SK-N-MC (cell line): ENCODE measurements around the gene HOXC12.

ENCODE experiments used
- EZH2 ChIP-seq: fragments of 200-600 bp; sonication (generic); IDR thresholded peaks from one replicate; pipeline ENCODE4 v1.6.1; 2017; ENCODE audit warnings: antibody characterized with exemption
- FOXP2 ChIP-seq: optimal IDR thresholded peaks from 2 replicates; pipeline ENCODE3; 2011; ENCODE audit warnings: mild to moderate bottlenecking, moderate library complexity; ENCODE audit not compliant: insufficient read depth; ENCODE audit errors: extremely low read length, control extremely low read depth
- POLR2AphosphoS5 ChIP-seq: IDR thresholded peaks from 2 replicates; pipeline ENCODE4 v1.6.1; 2012; ENCODE audit warnings: mild to moderate bottlenecking, low read depth, low read length, borderline replicate concordance

DNA sequence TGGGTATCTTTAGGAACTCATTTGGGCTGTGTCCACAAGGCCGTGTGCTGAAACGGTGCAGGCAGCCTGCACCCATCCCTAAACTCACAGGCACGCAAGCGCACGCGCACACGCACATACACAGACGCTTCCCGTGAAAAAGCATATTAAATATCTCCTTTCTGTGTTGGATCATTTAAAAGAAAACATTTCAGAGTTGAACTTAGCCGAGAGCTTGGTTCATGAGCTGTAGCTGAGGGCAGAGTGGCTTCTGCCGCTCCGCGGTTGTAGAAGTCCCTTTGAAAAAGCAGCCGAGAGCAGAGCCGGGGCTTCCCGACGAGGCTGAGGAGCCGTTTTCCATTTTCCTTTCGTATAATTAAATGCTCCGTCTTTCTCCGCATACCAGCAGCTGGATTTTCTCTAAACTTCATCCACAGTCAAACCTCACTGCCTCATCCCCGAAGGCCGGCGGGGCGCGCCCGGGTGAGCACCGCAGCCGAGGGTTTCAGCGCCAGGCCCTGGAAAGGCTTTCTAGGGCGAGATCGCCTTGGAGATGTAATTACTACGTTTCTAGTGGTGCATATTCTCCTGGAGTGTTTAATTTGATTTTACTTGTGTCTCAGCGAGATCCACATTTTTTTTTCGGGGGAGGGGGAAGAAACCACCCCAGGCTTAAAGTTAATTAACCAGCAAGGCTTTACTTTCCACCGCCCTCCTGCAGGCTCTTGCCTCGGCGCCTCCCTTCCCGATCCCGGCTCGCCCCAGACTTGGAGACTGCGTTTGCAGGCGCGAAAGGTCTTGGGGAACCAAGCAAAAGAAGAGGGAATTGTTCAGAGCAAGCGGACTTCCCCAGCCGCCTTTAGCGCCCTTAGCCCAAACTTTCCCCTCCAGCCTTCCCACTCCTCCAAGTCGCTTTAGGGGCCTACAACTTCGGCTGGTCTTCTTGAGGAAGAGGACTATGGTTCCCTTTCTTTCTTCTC is 19.0 kb upstream of the HOXC12 start:
- no peak for TF ChIP-seq POLR2AphosphoS5
- TF ChIP-seq EZH2: no peak
- TF ChIP-seq FOXP2: no peak
